ENCODE measurements around the gene SLC7A1.

The SLC7A1 gene

GRCh38 chr13:29527511-29527910 lies 68.0 kb downstream of the SLC7A1 start:
- DNase-seq = no peak

GRCh38 chr13:29526741-29527140 lies 68.7 kb downstream of the SLC7A1 start:
- no peak for DNase-seq

GRCh38 chr13:29525757-29526156 lies 69.7 kb downstream of the SLC7A1 start:
- no peak for DNase-seq

- no peak for DNase-seq
Measured at GRCh38 chr13:29524641-29525040, 70.8 kb downstream of the SLC7A1 start.

- no peak for DNase-seq
Measured at GRCh38 chr13:29524176-29524575, 71.3 kb downstream of the SLC7A1 start.

GRCh38 chr13:29523199-29523961 lies 72.1 kb downstream of the SLC7A1 start:
- DNase-seq = no peak

GRCh38 chr13:29522044-29522685 lies 73.3 kb downstream of the SLC7A1 start:
- no peak for DNase-seq

GRCh38 chr13:29521336-29521735 lies 74.2 kb downstream of the SLC7A1 start:
- no peak for DNase-seq

GRCh38 chr13:29520671-29521070 lies 74.8 kb downstream of the SLC7A1 start:
- no peak for DNase-seq

- no peak for DNase-seq
Measured at GRCh38 chr13:29519921-29520320, 75.6 kb downstream of the SLC7A1 start.

GRCh38 chr13:29516880-29517279 lies 78.6 kb downstream of the SLC7A1 start:
- no peak for DNase-seq

GRCh38 chr13:29516012-29516411 lies 79.5 kb downstream of the SLC7A1 start:
- DNase-seq = no peak

- DNase-seq = no peak
Measured at GRCh38 chr13:29515372-29515771, 80.1 kb downstream of the SLC7A1 start.

GRCh38 chr13:29514720-29515310 lies 80.7 kb downstream of the SLC7A1 start:
- DNase-seq = no peak

- no peak for DNase-seq
Measured at GRCh38 chr13:29513981-29514719, 81.3 kb downstream of the SLC7A1 start.

- DNase-seq = no peak
Measured at GRCh38 chr13:29513002-29513980, 82.2 kb downstream of the SLC7A1 start.

GRCh38 chr13:29511980-29512379 lies 83.5 kb downstream of the SLC7A1 start:
- no peak for DNase-seq

- DNase-seq = no peak
Measured at GRCh38 chr13:29511106-29511796, 84.2 kb downstream of the SLC7A1 start.

GRCh38 chr13:29510651-29511084 lies 84.8 kb downstream of the SLC7A1 start:
- no peak for DNase-seq

- no peak for DNase-seq
Measured at GRCh38 chr13:29509999-29510589, 85.4 kb downstream of the SLC7A1 start.

GRCh38 chr13:29508876-29509252 lies 86.6 kb downstream of the SLC7A1 start:
- no peak for DNase-seq

Measured in SHP77 (cell line).